Fibroblast of lung (primary cell): ENCODE measurements around the gene GSG1. TPM values are rescaled to one million over a fixed set of nuclear protein-coding genes. Genes with fewer than 3 reads are reported as not detected.

Source experiments
- DNase-seq, 2 donors: peaks; one replicate each; pipeline versions ENCODE4 v3.0.0 to v3.0.0-alpha.2; 2010; ENCODE audit warnings: low read depth in 2 of 2
- H2AFZ ChIP-seq: 2 replicates; pipeline ENCODE4 v1.5.1; 2012; ENCODE audit warnings: low read length, control low read depth, inconsistent platforms
- H3K27ac ChIP-seq: 2 replicates; pipeline ENCODE4 v1.5.1; 2011; ENCODE audit warnings: low read length, control low read depth; ENCODE audit not compliant: insufficient read depth
- H3K27me3 ChIP-seq: 2 replicates; pipeline ENCODE4 v1.5.1; 2011; ENCODE audit warnings: mild to moderate bottlenecking, low read length; ENCODE audit not compliant: control insufficient read depth, insufficient read depth
- H3K36me3 ChIP-seq: 2 replicates; pipeline ENCODE4 v1.5.1; 2011; ENCODE audit warnings: low read length; ENCODE audit not compliant: control insufficient read depth, insufficient read depth
- H3K4me1 ChIP-seq: 2 replicates; pipeline ENCODE4 v1.5.1; 2011; ENCODE audit warnings: low read length; ENCODE audit not compliant: control insufficient read depth, insufficient read depth; ENCODE audit errors: extremely low read depth
- H3K4me2 ChIP-seq: 2 replicates; pipeline ENCODE4 v1.5.1; 2011; ENCODE audit warnings: low read length, control low read depth; ENCODE audit not compliant: insufficient read depth; ENCODE audit errors: extremely low read depth
- H3K4me3 ChIP-seq, 4 experiments: fragments of 200-600 bp in 1 of 4; sonication (generic) in 1 of 4; replicated peaks in 1 of 4; 2 replicates each; pipeline ENCODE4 v1.5.1; 2011 to 2016; ENCODE audit warnings: low read length in 4 of 4, low read depth in 3 of 4, mild to moderate bottlenecking in 3 of 4, control low read depth in 2 of 4, inconsistent platforms in 1 of 4, mixed read lengths in 1 of 4; ENCODE audit not compliant: insufficient read depth in 1 of 4; ENCODE audit errors: control extremely low read depth in 1 of 4
- H3K79me2 ChIP-seq: 2 replicates; pipeline ENCODE4 v1.5.1; 2012; ENCODE audit warnings: mild to moderate bottlenecking, low read length, inconsistent platforms; ENCODE audit not compliant: control insufficient read depth, insufficient read depth
- H3K9ac ChIP-seq: 2 replicates; pipeline ENCODE4 v1.5.1; 2011; ENCODE audit warnings: mild to moderate bottlenecking, low read length, control low read depth; ENCODE audit not compliant: insufficient read depth
- H3K9me3 ChIP-seq: 2 replicates; pipeline ENCODE4 v1.5.1; 2012; ENCODE audit warnings: low read depth, low read length; ENCODE audit not compliant: control insufficient read depth, insufficient read depth
- H4K20me1 ChIP-seq: 2 replicates; pipeline ENCODE4 v1.5.1; 2011; ENCODE audit warnings: low read length; ENCODE audit not compliant: control insufficient read depth, insufficient read depth; ENCODE audit errors: extremely low read depth
- EZH2 ChIP-seq: IDR thresholded peaks from 2 replicates; pipeline ENCODE4 v1.5.1; 2012; ENCODE audit warnings: low read length, control low read depth, mild to moderate bottlenecking; ENCODE audit errors: missing control alignments
- polyA plus RNA-seq, 2 donors: library from polyadenylated mRNA; depleted of rRNA in 1 of 2; stranded (reverse) in 1 of 2; unstranded in 1 of 2; fragments of >200 nt; gene quantifications; 2 replicates each; pipeline ENCODE4 v1.2.1, GENCODE V29; 2011 to 2012; ENCODE audit warnings: missing spikeins in 1 of 2
- total RNA-seq: library from RNA; depleted of rRNA; stranded (reverse); fragments of >200 nt; gene quantifications from 2 replicates; pipeline ENCODE4 v1.2.1, GENCODE V29; 2014
- TF ChIP-seq, protein P1 (sequence below), 2 donors: IDR thresholded peaks in 1 of 2; conservative IDR thresholded peaks in 1 of 2; 1 replicate in 1 of 2; 2 replicates in 1 of 2; pipeline ENCODE4 v1.5.1; 2011 to 2012; ENCODE audit warnings: low read length in 2 of 2, control low read depth in 1 of 2, inconsistent platforms in 1 of 2, low read depth in 1 of 2, mild to moderate bottlenecking in 1 of 2

GSG1 gene
- total and polyA plus RNA-seq, 2 donors (not counting 1 experiment from before 2014, with no cell fraction given): 0.66 to 0.93 TPM

DNA sequence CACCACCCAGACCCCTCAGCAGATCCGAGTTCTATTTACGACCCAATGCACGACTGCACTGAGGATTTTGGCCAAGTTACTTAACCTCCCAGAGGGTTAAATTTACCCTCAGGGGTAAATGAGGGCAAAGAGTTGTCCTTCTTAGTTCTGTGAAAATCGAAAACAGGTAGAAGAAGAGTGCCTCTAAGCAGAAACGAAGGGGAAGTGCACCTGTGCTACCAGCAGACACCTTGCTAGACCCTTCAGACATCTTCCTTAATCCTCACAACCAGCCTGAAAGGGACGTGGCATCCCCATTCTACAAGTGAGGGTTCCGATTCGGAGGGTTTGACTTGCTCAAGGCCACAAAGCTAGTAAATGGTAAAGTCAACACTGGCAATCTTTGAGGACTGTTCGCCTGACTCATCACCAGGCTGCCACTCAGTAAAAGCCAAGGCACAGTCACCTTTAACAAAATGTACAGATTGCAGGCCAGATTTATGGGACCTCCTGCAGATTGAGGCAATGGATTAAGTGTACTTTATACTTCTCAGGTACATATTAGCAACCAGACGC is 1.6 kb downstream of the GSG1 start:
- Histone ChIP-seq H3K4me2 (peak overlapping the region; percentile 72), H3K9ac (peak overlapping the region; percentile 96), H3K79me2 (no peaks in the 10 kb centered on the region), H2AFZ (no peak overlapping the region), H3K27ac (peak overlapping the region; percentile 100), H3K36me3 (no peaks in the 10 kb centered on the region), H3K4me1 (peaks cover 39% of the 10 kb centered on the region), H4K20me1 (no peaks in the 10 kb centered on the region), H3K4me3 (peak overlapping the region in 3 of 4 experiments; percentile 26 to 57 (median 46)), H3K27me3 (no peaks in the 10 kb centered on the region), H3K9me3 (no peaks in the 10 kb centered on the region)
- peak; percentile 36 for DNase-seq
- no peak for TF ChIP-seq EZH2
- TF ChIP-seq, protein P1, sequence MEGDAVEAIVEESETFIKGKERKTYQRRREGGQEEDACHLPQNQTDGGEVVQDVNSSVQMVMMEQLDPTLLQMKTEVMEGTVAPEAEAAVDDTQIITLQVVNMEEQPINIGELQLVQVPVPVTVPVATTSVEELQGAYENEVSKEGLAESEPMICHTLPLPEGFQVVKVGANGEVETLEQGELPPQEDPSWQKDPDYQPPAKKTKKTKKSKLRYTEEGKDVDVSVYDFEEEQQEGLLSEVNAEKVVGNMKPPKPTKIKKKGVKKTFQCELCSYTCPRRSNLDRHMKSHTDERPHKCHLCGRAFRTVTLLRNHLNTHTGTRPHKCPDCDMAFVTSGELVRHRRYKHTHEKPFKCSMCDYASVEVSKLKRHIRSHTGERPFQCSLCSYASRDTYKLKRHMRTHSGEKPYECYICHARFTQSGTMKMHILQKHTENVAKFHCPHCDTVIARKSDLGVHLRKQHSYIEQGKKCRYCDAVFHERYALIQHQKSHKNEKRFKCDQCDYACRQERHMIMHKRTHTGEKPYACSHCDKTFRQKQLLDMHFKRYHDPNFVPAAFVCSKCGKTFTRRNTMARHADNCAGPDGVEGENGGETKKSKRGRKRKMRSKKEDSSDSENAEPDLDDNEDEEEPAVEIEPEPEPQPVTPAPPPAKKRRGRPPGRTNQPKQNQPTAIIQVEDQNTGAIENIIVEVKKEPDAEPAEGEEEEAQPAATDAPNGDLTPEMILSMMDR (conservative IDR thresholded peaks at IDR 0.05 in 1 of 2, IDR thresholded peaks at IDR 0.05 in 1 of 2; ENCODE audit: low read depth in 1 of 2, low read length in 2 of 2): no peak

DNA sequence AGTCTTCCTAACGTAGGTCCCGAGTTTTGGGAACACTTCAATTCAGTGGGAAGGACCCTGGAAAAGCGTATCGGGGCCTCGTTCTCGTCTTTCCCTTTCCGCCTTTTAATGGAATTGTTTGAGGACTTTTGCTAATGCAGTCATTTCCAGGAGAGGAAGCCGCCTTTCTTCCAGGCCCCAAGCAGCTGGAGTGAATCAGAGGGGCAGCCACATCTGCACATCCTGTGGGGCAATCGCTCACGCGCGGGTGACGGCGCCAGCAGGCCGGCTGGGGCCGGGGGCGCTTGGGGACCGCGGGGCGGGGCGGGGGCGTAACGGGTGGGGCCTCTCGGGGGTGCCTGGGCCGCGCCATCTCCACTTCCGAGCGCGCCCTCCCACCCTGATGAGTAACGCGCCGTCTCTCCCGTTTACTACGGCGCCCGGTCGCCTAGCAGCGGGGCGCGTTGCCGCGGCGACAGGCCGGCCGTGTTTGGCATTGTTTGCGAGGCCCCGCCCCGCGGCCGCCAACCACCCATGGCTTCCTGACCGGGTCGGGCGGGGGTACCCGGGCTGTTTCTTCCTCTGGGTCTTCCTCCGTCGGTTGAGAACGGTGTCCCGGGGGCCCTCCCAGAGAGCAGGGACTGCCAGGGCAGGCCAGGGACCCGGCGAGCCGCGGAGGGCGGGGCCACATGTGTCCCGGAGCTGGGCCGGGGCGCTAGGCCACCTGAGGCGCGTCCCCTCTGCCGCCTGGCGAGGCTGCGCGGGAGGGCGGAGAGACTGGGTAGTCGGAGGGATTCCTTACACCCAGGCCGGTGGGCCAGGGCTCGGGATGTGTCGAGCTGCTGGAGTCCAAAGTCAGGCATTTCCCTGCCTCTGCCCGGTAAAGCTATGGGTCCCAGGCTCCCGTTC is 2.3 kb downstream of the GSG1 start:
- H3K4me2 ChIP-seq: peak overlapping the region; percentile 78
- peaks cover 39% of the 10 kb centered on the region for H3K4me1 ChIP-seq
- H3K27me3 ChIP-seq: no peaks in the 10 kb centered on the region
- H3K27ac ChIP-seq: peak overlapping the region; percentile 100
- TF ChIP-seq, protein P1 (conservative IDR thresholded peaks at IDR 0.05 in 1 of 2, IDR thresholded peaks at IDR 0.05 in 1 of 2; ENCODE audit: low read depth in 1 of 2, low read length in 2 of 2): no peak
- TF ChIP-seq EZH2: no peak
- peak; percentile 88 to 96 for DNase-seq
- H3K36me3 ChIP-seq: no peaks in the 10 kb centered on the region
- no peaks in the 10 kb centered on the region for H3K9me3 ChIP-seq
- no peaks in the 10 kb centered on the region for H4K20me1 ChIP-seq
- no peaks in the 10 kb centered on the region for H3K79me2 ChIP-seq
- peak overlapping the region; percentile 38 to 57 (median 45) for H3K4me3 ChIP-seq
- H2AFZ ChIP-seq: peak overlapping the region; percentile 14
- H3K9ac ChIP-seq: peak overlapping the region; percentile 96

DNA sequence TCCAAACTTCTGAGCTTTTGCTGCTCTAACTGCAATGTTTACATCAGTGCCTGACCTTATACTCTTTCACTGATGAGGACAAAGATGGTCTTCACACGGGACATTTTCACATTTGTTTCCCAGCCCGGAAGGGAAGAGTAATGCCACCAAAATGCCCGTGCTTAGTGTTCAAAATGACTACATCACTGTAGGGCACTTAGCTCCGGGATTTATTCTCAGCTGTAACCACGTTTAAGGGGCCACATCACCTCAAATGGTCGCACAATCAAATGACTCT is 2.9 kb downstream of the GSG1 start:
- Histone ChIP-seq H3K9me3 (no peaks in the 10 kb centered on the region), H3K4me2 (peak overlapping the region; percentile 78), H3K4me3 (peak overlapping the region; percentile 1 to 57 (median 34)), H3K27me3 (no peaks in the 10 kb centered on the region), H2AFZ (peak overlapping the region; percentile 14), H3K36me3 (no peaks in the 10 kb centered on the region), H3K4me1 (peaks cover 39% of the 10 kb centered on the region), H3K79me2 (no peaks in the 10 kb centered on the region), H3K9ac (peak overlapping the region; percentile 96), H3K27ac (peak overlapping the region; percentile 100), H4K20me1 (no peaks in the 10 kb centered on the region)
- DNase-seq: no peak
- TF ChIP-seq EZH2: no peak
- TF ChIP-seq, protein P1 (conservative IDR thresholded peaks at IDR 0.05 in 1 of 2, IDR thresholded peaks at IDR 0.05 in 1 of 2; ENCODE audit: low read depth in 1 of 2, low read length in 2 of 2): no peak
